H4 (cell line): ENCODE results near the gene IFITM2. TPM values are rescaled to one million over a fixed set of nuclear protein-coding genes. Genes with fewer than 3 reads are reported as not detected.
"Not testable (repeated sequence)": the region's sequence is repeated elsewhere in the genome, so short reads cannot be mapped to it uniquely, and the experiment has no call there.

Source experiments
- DNase-seq: peaks from one replicate; pipeline ENCODE4 v3.0.0-alpha.2; 2015; ENCODE audit warnings: low spot score
- total RNA-seq: library from RNA; depleted of rRNA; stranded (reverse); fragments of >200 nt; shearing (Covaris generic); gene quantifications from 2 replicates; pipeline ENCODE4 v1.2.3, GENCODE V29; 2014

Gene IFITM2
- total RNA-seq, 1 experiment from 2014 or later: 30.7 TPM

GRCh38 chr11:325796-326591, 18.4 kb downstream of the IFITM2 start:
- DNase-seq: no peak

- DNase-seq: no peak
Measured at GRCh38 chr11:326592-326841, 18.9 kb downstream of the IFITM2 start.

- DNase-seq: no peak
Measured at GRCh38 chr11:326842-327580, 19.4 kb downstream of the IFITM2 start.

- no peak for DNase-seq
Measured at GRCh38 chr11:327581-327923, 19.9 kb downstream of the IFITM2 start.

GRCh38 chr11:328012-328411, 20.4 kb downstream of the IFITM2 start:
- no peak for DNase-seq

GRCh38 chr11:328516-329100, 21.0 kb downstream of the IFITM2 start:
- not testable (repeated sequence) for DNase-seq

- no peak for DNase-seq
Measured at GRCh38 chr11:329886-330253, 22.3 kb downstream of the IFITM2 start.

- no peak for DNase-seq
Measured at GRCh38 chr11:330307-330693, 22.7 kb downstream of the IFITM2 start.

GRCh38 chr11:330694-331357, 23.2 kb downstream of the IFITM2 start:
- no peak for DNase-seq

- no peak for DNase-seq
Measured at GRCh38 chr11:331358-332060, 23.9 kb downstream of the IFITM2 start.

GRCh38 chr11:332651-333480, 25.2 kb downstream of the IFITM2 start:
- DNase-seq: no peak

- not testable (repeated sequence) for DNase-seq
Measured at GRCh38 chr11:333616-334263, 26.1 kb downstream of the IFITM2 start.

- DNase-seq: no peak
Measured at GRCh38 chr11:334264-334994, 26.8 kb downstream of the IFITM2 start.

- DNase-seq: no peak
Measured at GRCh38 chr11:335779-336658, 28.4 kb downstream of the IFITM2 start.

- no peak for DNase-seq
Measured at GRCh38 chr11:336659-337198, 29.1 kb downstream of the IFITM2 start.

- no peak for DNase-seq
Measured at GRCh38 chr11:337711-338110, 30.1 kb downstream of the IFITM2 start.

GRCh38 chr11:339963-340362, 32.3 kb downstream of the IFITM2 start:
- DNase-seq: no peak
